Activated gamma-delta T cell treated with anti-CD3 and anti-CD28 coated beads, Interleukin-2, amount 50 U/mL, for 16 hours (primary cell): ENCODE measurements around the gene FNDC8.
"Not testable (repeated sequence)": the region's sequence is repeated elsewhere in the genome, so short reads cannot be mapped to it uniquely, and the experiment has no call there.

Experiments
- DNase-seq: peaks from one replicate; pipeline ENCODE4 v3.0.0-alpha.2; 2020; ENCODE audit warnings: low read depth

Gene FNDC8

DNA sequence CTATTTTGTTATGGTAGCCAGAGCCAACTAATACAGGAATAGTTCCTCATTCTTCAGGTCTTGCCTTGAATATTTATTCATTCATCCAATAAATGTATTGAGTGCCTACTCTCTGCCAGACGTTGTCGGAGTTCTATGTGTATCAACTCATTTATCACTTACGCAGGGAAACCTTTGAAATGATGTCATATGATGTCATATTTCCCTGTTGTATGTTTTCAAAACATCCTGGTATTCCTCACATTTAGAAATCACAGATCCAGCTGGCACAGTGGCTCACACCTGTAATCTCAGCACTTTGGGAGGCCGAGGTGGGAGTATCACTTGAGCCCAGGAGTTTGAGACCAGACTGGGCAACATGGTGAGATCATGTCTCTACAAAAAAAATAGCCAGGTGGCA is 23.4 kb downstream of the FNDC8 start:
- DNase-seq: no peak

DNA sequence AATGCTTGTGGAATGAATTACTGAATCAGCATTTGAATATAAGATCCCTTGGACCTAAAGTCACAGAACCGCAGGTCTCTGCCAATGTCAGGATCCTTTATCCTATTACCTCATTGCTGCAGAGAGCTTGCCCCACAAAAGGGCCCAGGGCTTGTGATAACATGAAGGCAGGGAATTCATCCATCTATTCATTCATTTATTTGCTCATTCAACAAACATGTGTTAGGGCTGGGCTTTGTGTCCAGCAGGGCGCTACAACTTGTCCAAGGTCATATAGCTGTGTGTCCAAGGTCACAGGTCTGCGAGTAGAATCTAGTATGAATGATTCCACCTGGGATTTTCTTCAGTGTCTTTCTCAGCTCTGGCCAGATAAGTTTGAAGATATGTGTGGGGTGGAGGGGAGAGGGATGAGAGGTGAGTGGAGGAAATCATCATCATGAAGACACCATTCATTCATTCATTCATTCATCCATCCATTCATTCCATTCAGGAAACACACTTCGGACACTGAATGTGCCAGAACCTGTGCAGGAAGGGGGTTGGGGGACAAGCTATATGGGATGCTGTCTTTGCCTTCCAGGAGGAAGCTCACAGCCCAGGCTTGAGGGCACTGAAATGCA is 24.9 kb downstream of the FNDC8 start:
- DNase-seq: no peak

GRCh38 chr17:35147375-35147905 is 26.0 kb downstream of the FNDC8 start, which contains the start of gene UNC45B:
UNC45B (plus strand) TSS chr17:35147817; CDS start chr17:35148264, 447 bp downstream.
- DNase-seq: no peak

GRCh38 chr17:35148144-35148543 is 26.7 kb downstream of the FNDC8 start:
- no peak for DNase-seq

DNA sequence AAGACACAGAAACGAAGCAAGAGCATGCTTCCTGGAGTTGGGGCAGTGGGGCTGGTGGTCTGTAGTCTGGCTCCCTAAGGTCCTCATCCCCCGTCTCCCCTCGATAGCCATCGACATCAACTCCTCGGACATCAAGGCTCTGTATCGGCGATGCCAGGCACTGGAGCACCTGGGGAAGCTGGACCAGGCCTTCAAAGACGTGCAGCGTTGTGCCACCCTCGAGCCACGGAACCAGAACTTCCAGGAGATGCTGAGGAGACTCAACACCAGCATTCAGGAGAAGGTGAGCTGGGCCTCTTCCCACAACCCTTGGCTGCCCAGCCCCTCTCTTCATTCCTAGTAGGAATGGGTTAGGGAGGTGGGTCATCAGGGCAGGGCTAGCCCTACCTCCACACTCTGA is 28.5 kb downstream of the FNDC8 start:
- DNase-seq: no peak

GRCh38 chr17:35151080-35151479 is 29.7 kb downstream of the FNDC8 start:
- DNase-seq: not testable (repeated sequence)

- DNase-seq: no peak
Observed at GRCh38 chr17:35152421-35153140, 31.2 kb downstream of the FNDC8 start.

DNA sequence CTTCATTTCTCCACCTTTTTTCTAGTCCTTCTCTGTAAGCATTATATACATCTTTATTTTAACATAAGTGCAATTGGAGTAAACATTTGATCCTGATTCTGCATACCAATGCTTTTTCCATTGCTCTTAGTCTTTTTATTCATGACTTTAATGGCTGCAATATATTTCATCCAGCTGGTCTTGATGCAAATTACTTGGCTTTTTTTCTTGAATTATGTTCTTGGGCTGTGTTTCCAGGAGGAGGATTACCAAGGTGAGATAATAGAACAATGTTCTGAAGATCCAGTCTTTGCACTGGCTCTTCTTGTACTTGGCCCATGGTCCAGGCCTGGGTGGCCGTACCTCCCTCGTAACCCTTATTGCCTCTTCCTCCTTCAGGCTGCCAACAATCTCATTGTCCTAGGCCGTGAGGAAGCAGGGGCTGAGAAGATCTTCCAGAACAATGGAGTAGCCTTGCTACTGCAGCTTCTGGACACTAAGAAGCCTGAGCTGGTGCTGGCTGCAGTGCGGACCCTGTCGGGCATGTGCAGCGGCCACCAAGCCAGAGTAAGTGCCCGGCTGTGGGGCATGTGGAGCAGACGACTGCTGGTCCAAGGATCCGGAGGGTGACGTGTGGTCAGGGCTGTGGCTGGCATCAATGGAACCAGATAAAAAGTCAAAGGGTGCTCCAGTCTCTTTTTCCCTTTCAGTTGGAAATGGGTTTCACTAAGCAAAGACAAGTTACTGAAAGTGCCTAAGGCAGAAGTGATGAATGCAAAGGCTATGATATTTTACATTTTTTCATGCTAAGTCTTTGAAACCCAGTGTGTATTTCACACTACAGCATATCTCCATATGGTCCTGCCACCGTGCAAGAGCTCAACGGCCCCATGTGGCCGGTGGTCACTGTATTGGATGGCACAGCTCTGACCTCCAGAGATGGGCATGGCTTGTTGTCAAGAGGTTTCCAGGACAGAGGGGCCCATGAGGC is 33.1 kb downstream of the FNDC8 start:
- no peak for DNase-seq

GRCh38 chr17:35155246-35155645 is 33.8 kb downstream of the FNDC8 start:
- DNase-seq: no peak

DNA sequence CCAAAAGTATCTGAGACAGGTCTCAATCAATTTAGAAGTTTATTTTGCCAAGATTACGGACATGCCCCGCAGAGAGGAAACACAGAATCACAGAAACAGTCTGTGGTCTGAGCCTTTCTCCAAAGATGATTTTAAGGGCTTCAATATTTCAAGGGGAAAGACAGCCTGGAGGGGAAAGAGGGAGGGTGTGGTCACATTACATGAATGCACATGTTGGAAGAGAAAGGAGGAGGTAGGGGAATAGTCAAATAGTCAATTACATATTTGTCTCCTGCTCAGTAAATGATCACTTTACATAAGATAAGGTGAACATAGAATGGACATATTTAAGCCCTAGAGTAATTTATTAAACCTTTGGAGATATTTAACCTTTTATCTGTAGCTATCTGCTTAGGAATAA is 38.5 kb downstream of the FNDC8 start:
- no peak for DNase-seq

DNA sequence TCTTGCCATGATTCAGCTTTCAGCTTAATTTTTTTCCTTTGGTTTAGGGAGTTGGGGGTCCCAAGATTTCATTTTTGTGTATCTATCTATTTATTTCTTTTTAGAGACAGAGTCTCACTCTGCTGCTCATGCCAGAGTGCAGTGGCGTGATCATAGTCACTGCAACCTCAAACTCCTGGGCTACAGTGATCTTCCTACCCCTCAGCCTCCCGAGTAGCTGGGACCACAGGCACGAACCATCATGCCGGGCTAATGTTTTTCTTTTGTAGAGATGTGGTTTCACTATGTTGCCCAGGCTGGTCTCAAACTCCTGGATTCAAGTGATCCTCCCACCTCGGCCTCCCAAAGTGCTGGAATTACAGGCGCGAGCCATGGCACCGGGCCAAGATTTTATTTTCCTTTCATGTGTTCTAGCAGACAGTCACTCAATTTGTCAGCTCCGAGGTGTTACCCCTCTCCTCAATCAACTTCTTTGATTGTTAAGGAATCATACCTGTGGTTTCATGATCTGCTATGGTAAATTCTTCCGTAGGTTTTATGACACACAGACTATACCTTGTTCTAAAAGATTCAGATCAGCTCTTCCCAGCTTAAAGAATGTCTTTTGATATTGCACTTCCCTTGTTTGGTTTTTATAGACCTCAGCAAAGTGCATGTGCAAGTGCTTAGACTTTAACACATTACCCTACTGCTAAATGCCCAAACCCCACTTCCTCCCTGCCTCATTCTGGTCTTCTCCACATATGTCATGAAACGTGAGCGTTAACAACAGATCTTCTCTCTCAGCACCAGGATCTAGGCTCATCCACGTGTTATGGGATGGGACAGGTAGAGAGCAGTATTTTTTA is 39.2 kb downstream of the FNDC8 start:
- DNase-seq: no peak

- DNase-seq: no peak
Observed at GRCh38 chr17:35161281-35161761, 39.9 kb downstream of the FNDC8 start.

- DNase-seq: no peak
Observed at GRCh38 chr17:35162755-35163154, 41.3 kb downstream of the FNDC8 start.

- DNase-seq: no peak
Observed at GRCh38 chr17:35163886-35164285, 42.5 kb downstream of the FNDC8 start.

- DNase-seq: no peak
Observed at GRCh38 chr17:35164716-35165115, 43.3 kb downstream of the FNDC8 start.

DNA sequence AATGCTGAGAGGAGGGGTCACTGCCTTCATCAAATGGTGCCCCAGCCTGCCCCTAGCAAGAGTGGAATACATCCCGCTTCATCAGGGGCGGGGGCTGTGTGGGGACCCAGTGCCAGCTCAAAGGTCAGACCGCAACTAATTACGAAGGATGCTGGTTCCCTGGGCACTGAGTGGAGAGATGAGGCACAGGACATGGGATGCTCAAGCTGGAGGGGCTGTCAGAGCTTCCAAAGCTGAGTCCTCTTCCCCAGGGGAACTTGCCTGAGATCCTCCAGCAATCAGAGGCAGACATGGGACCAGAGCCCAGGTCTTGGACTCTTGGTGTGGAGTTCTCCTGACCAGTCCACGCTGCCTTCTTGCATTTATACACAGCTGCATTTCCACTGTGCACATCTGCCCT is 45.1 kb downstream of the FNDC8 start:
- no peak for DNase-seq

DNA sequence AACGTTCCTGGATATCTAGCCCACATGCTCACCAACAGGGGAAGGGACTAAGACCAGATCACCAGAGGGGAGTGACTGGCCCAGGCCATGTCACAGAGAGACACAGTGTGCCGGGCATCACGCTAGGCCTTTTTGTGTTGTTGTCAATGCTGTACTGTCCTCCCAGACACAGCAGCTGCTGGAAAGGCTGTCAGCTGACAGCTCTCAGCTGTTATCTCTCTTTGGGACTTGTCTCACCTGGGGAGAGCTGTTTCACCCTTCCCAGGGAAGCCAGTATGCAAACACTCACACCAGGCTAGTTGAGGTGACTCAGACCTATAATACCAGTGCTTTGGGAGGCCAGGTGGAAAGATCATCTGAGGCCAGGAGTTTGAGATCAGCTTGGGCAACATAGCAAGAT is 45.6 kb downstream of the FNDC8 start:
- no peak for DNase-seq

- DNase-seq: no peak
Observed at GRCh38 chr17:35167666-35168065, 46.3 kb downstream of the FNDC8 start.

GRCh38 chr17:35169835-35170363 is 48.5 kb downstream of the FNDC8 start:
- no peak for DNase-seq

- DNase-seq: no peak
Observed at GRCh38 chr17:35170968-35171771, 49.8 kb downstream of the FNDC8 start.
